OCI-LY3 (cell line): ENCODE data around the gene EXTL1.

Experiments
- EZH2phosphoT487 ChIP-seq: fragments of 200-600 bp; shearing (Covaris generic); IDR thresholded peaks from 2 replicates; pipeline ENCODE4 v1.6.1; 2018; ENCODE audit warnings: antibody characterized with exemption, mixed run types, low read depth
- TF ChIP-seq, protein P1 (sequence below): fragments of 200-600, 300-600 bp; sonication (generic); IDR thresholded peaks from 2 replicates; pipeline ENCODE4 v1.5.1; 2014; ENCODE audit warnings: antibody characterized with exemption, low read length, low read depth

DNA sequence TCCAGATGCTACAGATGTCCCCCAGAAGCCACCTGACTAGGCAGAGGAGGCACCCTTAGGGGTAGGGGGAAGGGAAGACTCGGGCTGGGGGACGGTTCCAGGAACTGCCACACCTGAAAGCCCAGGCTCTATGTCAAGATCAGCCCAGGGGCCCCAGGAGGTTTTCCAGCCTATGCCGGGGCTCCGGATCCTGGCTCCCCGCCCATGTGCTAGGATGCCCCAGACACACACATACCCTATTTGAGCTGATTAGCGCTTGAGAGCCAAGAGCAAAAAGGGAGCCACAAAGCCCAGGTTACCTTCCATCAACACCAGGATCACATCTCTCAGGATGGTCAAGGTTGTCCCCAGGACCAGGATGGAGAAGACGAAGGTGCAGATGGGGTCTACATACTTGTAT is 19.8 kb downstream of the EXTL1 start:
- TF ChIP-seq, protein P1, sequence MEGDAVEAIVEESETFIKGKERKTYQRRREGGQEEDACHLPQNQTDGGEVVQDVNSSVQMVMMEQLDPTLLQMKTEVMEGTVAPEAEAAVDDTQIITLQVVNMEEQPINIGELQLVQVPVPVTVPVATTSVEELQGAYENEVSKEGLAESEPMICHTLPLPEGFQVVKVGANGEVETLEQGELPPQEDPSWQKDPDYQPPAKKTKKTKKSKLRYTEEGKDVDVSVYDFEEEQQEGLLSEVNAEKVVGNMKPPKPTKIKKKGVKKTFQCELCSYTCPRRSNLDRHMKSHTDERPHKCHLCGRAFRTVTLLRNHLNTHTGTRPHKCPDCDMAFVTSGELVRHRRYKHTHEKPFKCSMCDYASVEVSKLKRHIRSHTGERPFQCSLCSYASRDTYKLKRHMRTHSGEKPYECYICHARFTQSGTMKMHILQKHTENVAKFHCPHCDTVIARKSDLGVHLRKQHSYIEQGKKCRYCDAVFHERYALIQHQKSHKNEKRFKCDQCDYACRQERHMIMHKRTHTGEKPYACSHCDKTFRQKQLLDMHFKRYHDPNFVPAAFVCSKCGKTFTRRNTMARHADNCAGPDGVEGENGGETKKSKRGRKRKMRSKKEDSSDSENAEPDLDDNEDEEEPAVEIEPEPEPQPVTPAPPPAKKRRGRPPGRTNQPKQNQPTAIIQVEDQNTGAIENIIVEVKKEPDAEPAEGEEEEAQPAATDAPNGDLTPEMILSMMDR: no peak
- TF ChIP-seq EZH2phosphoT487: no peak
